Measurements from ENCODE around the gene MCM8. TPM values are rescaled to one million over a fixed set of nuclear protein-coding genes. Genes with fewer than 3 reads are reported as not detected.

The MCM8 gene
- 1 to 10 TPM; 2.9 to 5.1 (median 3.4) TPM for total RNA-seq

DNA sequence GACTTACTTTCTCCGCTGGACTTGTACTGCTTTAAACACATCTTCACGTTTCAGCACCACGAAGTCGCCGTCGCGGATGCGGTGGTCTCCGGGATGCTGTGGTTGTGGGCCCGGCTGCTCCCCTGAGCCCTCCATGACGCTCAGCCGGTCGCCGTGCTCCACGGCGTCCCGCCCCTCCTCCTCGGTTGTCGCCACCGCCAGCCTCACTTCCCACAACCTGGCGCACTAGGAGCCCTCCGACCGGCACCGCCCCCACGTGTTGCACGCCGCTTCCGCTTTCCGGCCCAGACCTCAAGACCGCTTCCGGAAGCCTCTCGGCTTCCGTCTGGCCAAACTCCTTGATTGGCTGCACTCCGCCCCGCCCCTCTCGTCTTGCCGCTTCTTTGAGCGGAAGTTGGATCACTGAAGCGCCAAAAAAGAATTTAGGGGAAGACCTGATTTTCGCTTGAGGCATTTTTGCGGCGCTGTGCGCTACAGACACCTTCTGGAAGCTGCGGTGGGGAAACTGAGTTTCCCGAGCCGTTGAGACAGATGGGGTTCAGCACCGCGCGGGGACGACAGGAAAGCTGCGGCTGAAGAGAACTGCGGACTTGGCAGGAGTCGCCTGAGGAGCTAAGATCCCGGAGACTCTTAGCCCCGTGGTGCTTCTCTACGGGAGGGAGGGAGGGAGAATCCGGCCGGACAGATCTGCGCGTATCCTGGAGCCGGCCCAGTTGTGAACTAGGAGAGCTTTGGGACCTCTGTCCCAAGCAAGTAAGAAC is at the start of gene MCM8, which contains the start of gene TRMT6:
MCM8 (plus strand) TSS at position 382 of the 761 bp plus-strand sequence. CDS start 1,364 bp downstream, outside the sequence.
TRMT6 (minus strand) TSS at position 263 of the 761 bp plus-strand sequence; CDS start at position 135, 128 bp downstream.
- peak in 1 of 5 experiments; percentile 29 for TF ChIP-seq CTCF (IDR thresholded peaks at IDR 0.05)
- TF ChIP-seq EP300 (IDR thresholded peaks at IDR 0.05), result peak; percentile 88 to 94
- TF ChIP-seq POLR2A (IDR thresholded peaks at IDR 0.05), result no peak
- DNase-seq (ENCODE audit: low spot score in 2 of 2), result peak; percentile 91 to 97
- H3K4me3 ChIP-seq, result peak within 1 kb of the TSS; percentile 54 to 78 (median 61)
- H3K36me3 ChIP-seq, result peaks cover 0 to 57% (median under 1%) of the 10 kb centered on the region in 3 donors
- H3K9me3 ChIP-seq, result no peaks in the 10 kb centered on the region
- 0% methylated on average over 56 to 59 of the region's 61 CpGs for WGBS, 2 donors
- peaks cover 0 to 32% (median 13%) of the 10 kb centered on the region in 4 donors for H3K4me1 ChIP-seq
- no peaks in the 10 kb centered on the region for H3K27me3 ChIP-seq
- peak within 1 kb of the TSS in 3 of 4 donors; percentile 57 to 78 (median 71) for H3K27ac ChIP-seq

- Histone ChIP-seq H3K9me3 (no peaks in the 10 kb centered on the region), H3K36me3 (no peaks in the 10 kb centered on the region), H3K27ac (no peak overlapping the region), H3K27me3 (no peaks in the 10 kb centered on the region), H3K4me3 (no peak overlapping the region), H3K4me1 (no peaks in the 10 kb centered on the region)
- TF ChIP-seq CTCF (IDR thresholded peaks at IDR 0.05), result no peak
- DNase-seq (ENCODE audit: low spot score in 2 of 2), result no peak
- 58 to 83% methylated on average over 1 of the region's 1 CpG for WGBS, 2 donors
These were observed 49.5 kb upstream of the MCM8 start for GRCh38 chr20:5900908-5901307.

GRCh38 chr20:5908981-5909380 is 41.5 kb upstream of the MCM8 start:
- 70 to 79% methylated on average over 2 of the region's 2 CpGs for WGBS, 2 donors
- TF ChIP-seq EP300 (IDR thresholded peaks at IDR 0.05) (no peak), POLR2A (IDR thresholded peaks at IDR 0.05) (no peak)
- Histone ChIP-seq H3K4me3 (no peak overlapping the region), H3K9me3 (no peaks in the 10 kb centered on the region), H3K27me3 (peaks cover 0 to 31% of the 10 kb centered on the region in 2 donors), H3K4me1 (peaks cover 0 to 6% (median 3%) of the 10 kb centered on the region in 4 donors), H3K27ac (no peak overlapping the region), H3K36me3 (no peaks in the 10 kb centered on the region)
- no peak for DNase-seq (ENCODE audit: low spot score in 2 of 2)

GRCh38 chr20:5910186-5910585 is 40.3 kb upstream of the MCM8 start:
- Histone ChIP-seq H3K27me3 (peaks cover 0 to 31% of the 10 kb centered on the region in 2 donors), H3K9me3 (no peaks in the 10 kb centered on the region), H3K27ac (no peak overlapping the region), H3K4me1 (peaks cover 0 to 6% (median 3%) of the 10 kb centered on the region in 4 donors), H3K36me3 (no peaks in the 10 kb centered on the region), H3K4me3 (no peak overlapping the region)
- TF ChIP-seq CTCF (IDR thresholded peaks at IDR 0.05) (no peak), EP300 (IDR thresholded peaks at IDR 0.05) (no peak), POLR2A (IDR thresholded peaks at IDR 0.05) (no peak)
- WGBS, 2 donors, result 59 to 66% methylated on average over 6 of the region's 6 CpGs
- DNase-seq (ENCODE audit: low spot score in 2 of 2), result no peak

GRCh38 chr20:5913166-5913565 is 37.3 kb upstream of the MCM8 start:
- Histone ChIP-seq H3K36me3 (no peaks in the 10 kb centered on the region), H3K27ac (no peak overlapping the region), H3K9me3 (no peaks in the 10 kb centered on the region), H3K4me1 (peaks cover 0 to 6% (median 3%) of the 10 kb centered on the region in 4 donors), H3K27me3 (peaks cover 0 to 28% of the 10 kb centered on the region in 2 donors), H3K4me3 (no peak overlapping the region)
- TF ChIP-seq CTCF (IDR thresholded peaks at IDR 0.05), result no peak
- no peak for TF ChIP-seq EP300 (IDR thresholded peaks at IDR 0.05)
- TF ChIP-seq POLR2A (IDR thresholded peaks at IDR 0.05), result no peak
- WGBS, 2 donors, result 88 to 92% methylated on average over 2 of the region's 2 CpGs
- no peak for DNase-seq (ENCODE audit: low spot score in 2 of 2)
